Fibroblast of villous mesenchyme (primary cell): ENCODE measurements around the gene CDH4. TPM values are rescaled to one million over a fixed set of nuclear protein-coding genes. Genes with fewer than 3 reads are reported as not detected.
"Not testable (repeated sequence)": the region's sequence is repeated elsewhere in the genome, so short reads cannot be mapped to it uniquely, and the experiment has no call there.

Source experiments
- DNase-seq: peaks from one replicate; pipeline ENCODE4 v3.0.0-alpha.2; 2010; ENCODE audit warnings: low read depth
- H3K4me3 ChIP-seq: 2 replicates; pipeline ENCODE4 v1.5.1; 2011; ENCODE audit warnings: low read depth, mild to moderate bottlenecking, low read length
- CTCF ChIP-seq: IDR thresholded peaks from 2 replicates; pipeline ENCODE4 v1.5.1; 2012; ENCODE audit warnings: low read depth, mild to moderate bottlenecking, low read length; ENCODE audit not compliant: insufficient read depth
- total RNA-seq: library from RNA; depleted of rRNA; stranded (reverse); fragments of >200 nt; gene quantifications from 2 replicates; pipeline ENCODE4 v1.2.3, GENCODE V29; 2012

The CDH4 gene
- total RNA-seq, 1 donor = 1.7 TPM

- H3K4me3 ChIP-seq = no peak overlapping the region
- no peak for DNase-seq
- no peak for TF ChIP-seq CTCF
Measured at GRCh38 chr20:61400499-61400898, 148.4 kb downstream of the CDH4 start.

GRCh38 chr20:61404303-61404702 is 152.2 kb downstream of the CDH4 start:
- no peak for DNase-seq
- TF ChIP-seq CTCF = no peak
- no peak overlapping the region for H3K4me3 ChIP-seq

GRCh38 chr20:61405007-61405406 is 152.9 kb downstream of the CDH4 start:
- TF ChIP-seq CTCF = no peak
- no peak overlapping the region for H3K4me3 ChIP-seq
- no peak for DNase-seq

- not testable (repeated sequence) for DNase-seq
Measured at GRCh38 chr20:61406773-61407172, 154.7 kb downstream of the CDH4 start.

GRCh38 chr20:61407561-61407960 is 155.5 kb downstream of the CDH4 start:
- DNase-seq = no peak
- TF ChIP-seq CTCF = no peak
- no peak overlapping the region for H3K4me3 ChIP-seq

More at GRCh38 chr20:61406773-61407172, 154.7 kb downstream of the CDH4 start:
- not testable (repeated sequence) for H3K4me3 ChIP-seq

GRCh38 chr20:61408951-61409740 is 157.1 kb downstream of the CDH4 start:
- DNase-seq = no peak
- no peak for TF ChIP-seq CTCF
- H3K4me3 ChIP-seq = no peak overlapping the region

- TF ChIP-seq CTCF = no peak
Measured at GRCh38 chr20:61411743-61412142, 159.7 kb downstream of the CDH4 start.

More at GRCh38 chr20:61411743-61412142, 159.7 kb downstream of the CDH4 start:
- no peak for DNase-seq
- no peak overlapping the region for H3K4me3 ChIP-seq
